HG02571 (cell line): Measurements from ENCODE around the gene POU2F1.
A peak's percentile ranks its signal among the peaks of the same experiment; 100 is the strongest.

Experiments
- ATAC-seq: cut with Tn5 transposase; IDR thresholded peaks from one replicate; pipeline ENCODE4 v1.9.1; 2021; ENCODE audit warnings: mild to moderate bottlenecking, moderate library complexity; ENCODE audit not compliant: unreplicated experiment

POU2F1 gene

GRCh38 chr1:167413328-167413727 is 192.6 kb downstream of the POU2F1 start:
- no peak for ATAC-seq

- ATAC-seq: no peak
Measured at GRCh38 chr1:167416506-167416905, 195.8 kb downstream of the POU2F1 start.

GRCh38 chr1:167418391-167418790 is 197.7 kb downstream of the POU2F1 start:
- ATAC-seq: no peak

- no peak for ATAC-seq
Measured at GRCh38 chr1:167419245-167419644, 198.6 kb downstream of the POU2F1 start.

GRCh38 chr1:167420510-167420909 is 199.8 kb downstream of the POU2F1 start:
- no peak for ATAC-seq

DNA sequence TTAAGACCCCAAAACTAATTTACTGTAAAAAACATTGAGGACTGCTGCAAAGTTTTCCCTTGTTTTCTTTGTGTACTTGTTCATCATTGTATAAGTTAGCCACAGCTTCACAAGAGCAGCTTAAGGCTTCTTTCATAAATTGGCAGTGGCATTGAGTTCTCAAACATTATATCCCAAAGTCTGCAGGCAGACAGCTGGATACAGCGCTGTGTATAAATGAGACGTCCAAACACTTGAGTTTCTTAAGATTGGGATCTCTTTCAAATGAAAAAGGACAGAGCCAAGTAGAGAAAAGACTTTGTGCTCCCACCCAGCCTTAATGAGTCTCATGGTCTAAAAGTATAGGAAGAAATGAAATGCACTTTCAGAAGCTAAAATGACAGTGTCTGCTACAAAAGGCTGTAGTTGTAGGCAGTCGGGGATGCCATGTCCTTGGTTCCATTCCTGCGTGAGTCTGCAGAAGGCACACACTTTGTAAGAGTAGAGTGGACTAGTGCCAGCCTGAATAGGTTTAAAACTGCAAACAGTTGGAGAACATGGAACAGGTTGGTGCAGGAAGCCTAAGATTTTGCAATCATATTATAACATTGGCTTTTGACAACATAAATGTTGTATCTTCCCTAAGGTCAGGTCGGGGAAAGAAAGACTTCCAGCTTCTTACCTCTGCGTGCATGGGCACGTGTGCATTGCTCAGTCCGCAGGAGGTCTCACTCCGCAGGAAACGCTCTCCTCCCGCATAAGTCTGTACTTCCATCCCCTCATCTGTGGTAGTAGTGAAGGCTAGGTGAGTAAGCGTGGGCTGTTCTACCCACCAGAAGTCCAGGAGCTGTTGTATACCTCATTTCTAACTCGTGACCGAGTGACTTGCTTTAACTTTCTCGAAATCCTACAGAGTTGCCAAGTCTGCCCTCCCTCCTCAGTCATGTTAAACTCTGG is 203.3 kb downstream of the POU2F1 start:
- ATAC-seq: no peak

DNA sequence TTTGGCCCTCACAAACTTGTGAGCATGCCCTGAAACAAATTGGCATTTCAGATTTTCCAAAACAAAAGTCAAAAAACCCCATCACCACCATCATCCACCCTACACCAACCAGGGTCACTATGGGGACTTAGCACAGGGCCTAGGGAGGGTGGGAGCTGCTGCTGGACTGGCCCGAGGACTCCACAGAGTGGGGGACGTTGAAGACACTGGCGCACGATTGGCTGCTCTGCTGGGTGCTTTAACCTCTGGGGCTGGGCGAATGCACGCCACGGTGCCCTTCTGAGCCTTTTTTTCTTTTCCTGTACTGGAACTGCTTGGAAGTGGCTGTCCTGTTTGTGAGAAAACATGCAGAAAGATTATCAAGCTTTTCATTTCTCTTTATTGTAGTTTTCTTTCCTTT is 204.8 kb downstream of the POU2F1 start:
- no peak for ATAC-seq

DNA sequence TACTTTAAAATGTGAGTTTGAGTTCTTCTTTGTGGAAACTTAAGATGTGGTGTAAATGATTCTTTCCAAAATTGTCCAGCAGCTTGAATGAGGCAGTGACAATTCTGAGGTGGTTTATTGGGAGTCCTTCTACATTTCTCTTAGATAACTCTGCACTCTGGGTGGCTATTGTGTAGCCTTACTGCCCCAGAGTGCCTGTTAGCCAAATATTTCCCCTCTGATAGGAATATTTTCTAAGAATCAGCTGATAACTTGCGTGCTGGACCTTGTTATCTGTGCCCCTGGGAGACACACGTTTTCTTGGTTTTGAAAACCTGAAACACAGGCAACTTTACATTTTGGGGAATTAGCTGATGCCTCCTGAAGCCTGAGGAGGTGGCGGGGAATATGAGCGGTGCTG is 206.0 kb downstream of the POU2F1 start:
- no peak for ATAC-seq

DNA sequence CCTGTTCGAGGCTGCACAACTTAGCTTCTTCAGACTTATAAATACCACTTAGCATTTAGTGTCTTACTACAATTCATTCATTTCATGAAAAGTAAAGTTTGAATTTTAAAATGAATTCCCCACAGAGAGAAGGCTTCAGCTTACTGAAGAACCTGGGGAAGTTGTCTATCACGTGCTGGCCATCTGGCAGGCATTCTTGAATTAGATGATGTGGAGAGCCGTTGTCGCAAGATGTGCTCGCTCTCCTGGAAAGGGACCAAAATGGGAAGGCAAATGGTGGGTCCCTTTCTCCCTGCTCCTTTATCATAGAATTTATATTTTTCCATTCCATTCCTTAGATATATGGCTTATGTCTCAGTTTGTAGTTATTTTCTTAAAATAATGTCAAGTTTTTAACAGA is 207.2 kb downstream of the POU2F1 start:
- ATAC-seq: no peak

- ATAC-seq: no peak
Measured at GRCh38 chr1:167428395-167428794, 207.7 kb downstream of the POU2F1 start.

GRCh38 chr1:167429612-167430011 is 208.9 kb downstream of the POU2F1 start:
- peak; percentile 38 for ATAC-seq

- no peak for ATAC-seq
Measured at GRCh38 chr1:167430134-167430848, 209.6 kb downstream of the POU2F1 start.

GRCh38 chr1:167430849-167431242 is 210.2 kb downstream of the POU2F1 start:
- ATAC-seq: no peak

- ATAC-seq: no peak
Measured at GRCh38 chr1:167431261-167431908, 210.7 kb downstream of the POU2F1 start.

- no peak for ATAC-seq
Measured at GRCh38 chr1:167431909-167432650, 211.4 kb downstream of the POU2F1 start.

DNA sequence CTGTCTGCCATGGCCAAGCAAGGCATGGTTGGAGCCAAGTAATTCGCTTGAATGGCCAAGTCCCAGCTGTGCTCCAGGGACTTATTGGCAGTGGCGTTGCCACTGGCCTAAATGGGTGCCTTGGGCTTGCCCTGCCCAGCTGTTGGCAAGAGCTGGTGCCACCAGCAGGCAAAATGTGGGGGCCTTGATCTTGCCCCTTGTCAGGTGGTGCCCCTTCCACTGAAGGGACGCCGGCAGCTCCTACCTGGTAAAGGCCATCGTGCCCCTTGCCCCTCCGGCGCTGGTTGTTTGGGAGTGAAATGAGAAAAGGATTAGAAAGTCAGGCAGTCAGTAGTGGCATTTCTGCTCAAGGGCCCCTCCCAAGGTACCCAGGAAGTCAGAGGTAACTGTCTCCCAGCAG is 212.1 kb downstream of the POU2F1 start:
- no peak for ATAC-seq

DNA sequence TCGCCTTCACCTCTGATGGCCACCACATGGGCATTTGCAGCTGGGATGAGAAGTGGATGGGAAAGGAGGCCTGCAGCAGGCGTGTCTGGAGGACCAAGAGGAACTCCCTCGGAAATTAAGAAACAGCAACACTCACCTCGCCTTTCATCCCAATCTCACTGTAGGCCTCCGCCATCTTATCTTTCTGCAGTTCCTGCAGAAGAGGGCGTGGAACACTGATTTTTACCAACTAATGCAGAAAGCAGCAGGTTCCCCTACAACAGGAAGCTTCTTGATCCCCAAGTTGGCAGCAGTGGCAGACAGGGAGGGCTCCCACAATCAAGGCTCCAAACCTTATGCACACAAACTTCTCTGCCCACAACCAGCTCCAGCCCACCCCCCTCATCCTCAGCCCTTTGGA is 213.2 kb downstream of the POU2F1 start:
- no peak for ATAC-seq

DNA sequence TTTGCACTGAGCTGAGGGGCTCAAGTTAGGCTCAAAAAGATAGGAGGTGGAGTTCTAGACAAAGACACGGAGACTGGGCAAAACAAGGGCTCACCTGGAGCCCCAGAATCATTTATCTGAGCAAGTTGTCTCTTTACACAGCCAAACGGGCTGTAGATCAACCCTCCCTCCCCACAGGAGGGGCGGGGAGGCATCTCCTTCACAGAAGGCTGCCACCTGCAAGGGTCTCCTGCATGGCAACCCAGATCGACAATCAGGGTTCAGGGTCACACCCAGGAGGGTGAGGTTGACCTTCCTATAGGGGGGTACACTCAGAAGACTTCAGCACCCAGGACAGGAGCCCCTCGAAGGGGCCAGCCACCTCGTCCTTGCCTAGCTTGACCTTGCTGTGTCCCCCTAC is 213.6 kb downstream of the POU2F1 start:
- no peak for ATAC-seq

DNA sequence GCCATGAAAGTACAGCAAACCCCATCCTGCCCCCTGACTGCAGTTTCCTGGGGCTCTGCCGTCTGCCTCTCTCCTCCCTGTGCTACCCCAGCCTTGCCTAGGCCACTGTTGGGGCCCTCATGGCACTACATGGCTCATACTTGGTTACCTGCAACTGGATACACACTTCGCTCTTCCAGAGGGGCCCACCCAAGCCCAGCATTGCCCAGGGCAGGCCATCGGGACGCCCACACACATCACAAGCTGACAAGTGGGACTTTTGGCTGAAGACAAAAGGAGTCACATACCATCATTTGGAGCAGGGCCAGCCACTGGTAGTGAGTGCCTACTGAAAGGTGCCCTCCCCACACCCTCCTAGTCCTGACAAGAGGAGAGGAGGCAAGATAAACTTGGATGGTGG is 214.8 kb downstream of the POU2F1 start:
- ATAC-seq: no peak

DNA sequence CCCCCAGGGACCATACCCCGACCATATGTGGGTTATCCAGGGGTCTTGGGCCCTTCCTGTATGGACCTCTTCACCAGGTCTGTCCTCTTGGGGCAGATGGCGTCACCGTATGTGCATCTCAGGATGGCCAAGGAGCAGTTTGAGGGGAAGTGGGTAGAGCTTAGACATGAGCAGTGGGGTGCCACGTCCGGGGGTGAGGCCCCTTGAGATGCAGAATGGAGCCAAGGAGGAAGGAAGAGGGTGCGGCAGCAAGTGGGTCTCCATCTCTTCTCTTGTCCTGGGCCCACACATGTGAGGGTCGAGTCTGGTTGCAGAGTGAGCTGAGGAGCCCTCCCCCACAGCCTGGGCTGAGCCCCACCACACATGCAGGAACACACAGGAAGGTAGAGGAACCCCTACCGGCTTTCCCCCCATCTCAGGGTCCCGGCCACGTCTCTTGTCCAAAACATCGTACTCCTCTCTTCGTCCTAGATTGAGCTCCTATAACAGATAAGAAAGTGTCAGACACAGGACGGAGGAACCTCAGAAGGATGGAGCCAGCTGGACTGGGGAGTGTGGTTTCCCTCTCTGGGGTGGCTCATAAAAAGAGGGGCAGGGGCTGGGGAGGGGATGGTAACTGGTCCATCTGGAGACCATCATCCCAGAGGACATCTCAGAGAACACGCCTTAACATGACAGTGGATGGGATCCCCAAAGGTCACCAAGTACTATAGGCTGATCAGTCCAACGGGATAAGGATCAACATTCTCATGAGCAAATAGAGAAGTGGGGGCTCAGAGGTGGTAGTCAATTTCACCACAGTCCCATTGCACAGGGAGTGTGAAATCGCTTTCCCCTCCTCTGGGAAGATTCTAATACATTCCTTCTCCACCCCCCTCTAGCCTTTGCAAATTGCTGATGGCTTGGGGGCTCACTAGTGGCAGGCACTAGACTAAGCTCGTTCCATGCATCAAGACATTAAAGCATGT is 217.8 kb downstream of the POU2F1 start:
- ATAC-seq: no peak
